HG02943 (cell line): ENCODE results near the gene OLA1.

Experiments used
- ATAC-seq: cut with Tn5 transposase; IDR thresholded peaks from one replicate; pipeline ENCODE4 v1.9.1; 2021; ENCODE audit warnings: mild to moderate bottlenecking, low read depth, moderate library complexity; ENCODE audit not compliant: unreplicated experiment

The OLA1 gene

GRCh38 chr2:174072857-174073256 is 175.5 kb downstream of the OLA1 start:
- no peak for ATAC-seq

GRCh38 chr2:174072069-174072468 is 176.3 kb downstream of the OLA1 start:
- no peak for ATAC-seq

- ATAC-seq: no peak
Observed at GRCh38 chr2:174071321-174071720, 177.0 kb downstream of the OLA1 start.

- no peak for ATAC-seq
Observed at GRCh38 chr2:174070281-174070680, 178.1 kb downstream of the OLA1 start.

- ATAC-seq: no peak
Observed at GRCh38 chr2:174067815-174068214, 180.5 kb downstream of the OLA1 start.

GRCh38 chr2:174066871-174067270 is 181.5 kb downstream of the OLA1 start:
- no peak for ATAC-seq

- ATAC-seq: no peak
Observed at GRCh38 chr2:174063492-174064092, 184.7 kb downstream of the OLA1 start.

- no peak for ATAC-seq
Observed at GRCh38 chr2:174062934-174063333, 185.4 kb downstream of the OLA1 start.

- no peak for ATAC-seq
Observed at GRCh38 chr2:174059884-174060244, 188.5 kb downstream of the OLA1 start.

GRCh38 chr2:174059178-174059883 is 189.0 kb downstream of the OLA1 start:
- ATAC-seq: no peak

- no peak for ATAC-seq
Observed at GRCh38 chr2:174058456-174058855, 189.9 kb downstream of the OLA1 start.

GRCh38 chr2:174058026-174058425 is 190.3 kb downstream of the OLA1 start:
- no peak for ATAC-seq

- ATAC-seq: no peak
Observed at GRCh38 chr2:174054926-174055325, 193.4 kb downstream of the OLA1 start.

- ATAC-seq: no peak
Observed at GRCh38 chr2:174053355-174054151, 194.8 kb downstream of the OLA1 start.

- no peak for ATAC-seq
Observed at GRCh38 chr2:174052584-174052976, 195.8 kb downstream of the OLA1 start.

- no peak for ATAC-seq
Observed at GRCh38 chr2:174051741-174052583, 196.4 kb downstream of the OLA1 start.

GRCh38 chr2:174051068-174051467 is 197.3 kb downstream of the OLA1 start:
- no peak for ATAC-seq

- no peak for ATAC-seq
Observed at GRCh38 chr2:174049895-174050294, 198.4 kb downstream of the OLA1 start.

GRCh38 chr2:174048243-174048642 is 200.1 kb downstream of the OLA1 start:
- ATAC-seq: no peak

- no peak for ATAC-seq
Observed at GRCh38 chr2:174047746-174048145, 200.6 kb downstream of the OLA1 start.

GRCh38 chr2:174046172-174046571 is 202.2 kb downstream of the OLA1 start:
- ATAC-seq: no peak
